Measurements from ENCODE around the gene CXorf58. TPM values are rescaled to one million over a fixed set of nuclear protein-coding genes. Genes with fewer than 3 reads are reported as not detected.
A peak's percentile ranks its signal among the peaks of the same experiment; 100 is the strongest.
"Not testable (repeated sequence)": the region's sequence is repeated elsewhere in the genome, so short reads cannot be mapped to it uniquely, and the experiment has no call there.

Gene CXorf58, protein sequence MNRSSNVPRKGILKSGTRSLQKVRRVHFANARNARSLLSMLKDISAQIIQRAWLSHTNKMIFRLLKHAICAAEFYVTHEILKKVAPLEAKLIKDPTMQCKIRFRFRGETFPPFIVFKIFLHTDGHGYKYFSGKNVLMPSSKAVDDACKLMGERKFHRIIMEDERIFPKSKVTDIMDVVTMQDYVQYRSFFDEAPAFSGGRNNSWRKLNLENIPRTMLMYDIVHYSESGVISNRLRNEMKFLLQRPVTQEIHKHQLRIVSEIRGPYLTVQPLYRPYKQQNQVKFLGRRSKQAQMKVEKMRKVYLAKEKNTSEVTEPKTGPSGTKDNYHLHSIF
- total RNA-seq (2014; rRNA removed; shearing (Covaris generic); ENCODE audit: low replicate concordance) = not detected in 2 replicates

DNA sequence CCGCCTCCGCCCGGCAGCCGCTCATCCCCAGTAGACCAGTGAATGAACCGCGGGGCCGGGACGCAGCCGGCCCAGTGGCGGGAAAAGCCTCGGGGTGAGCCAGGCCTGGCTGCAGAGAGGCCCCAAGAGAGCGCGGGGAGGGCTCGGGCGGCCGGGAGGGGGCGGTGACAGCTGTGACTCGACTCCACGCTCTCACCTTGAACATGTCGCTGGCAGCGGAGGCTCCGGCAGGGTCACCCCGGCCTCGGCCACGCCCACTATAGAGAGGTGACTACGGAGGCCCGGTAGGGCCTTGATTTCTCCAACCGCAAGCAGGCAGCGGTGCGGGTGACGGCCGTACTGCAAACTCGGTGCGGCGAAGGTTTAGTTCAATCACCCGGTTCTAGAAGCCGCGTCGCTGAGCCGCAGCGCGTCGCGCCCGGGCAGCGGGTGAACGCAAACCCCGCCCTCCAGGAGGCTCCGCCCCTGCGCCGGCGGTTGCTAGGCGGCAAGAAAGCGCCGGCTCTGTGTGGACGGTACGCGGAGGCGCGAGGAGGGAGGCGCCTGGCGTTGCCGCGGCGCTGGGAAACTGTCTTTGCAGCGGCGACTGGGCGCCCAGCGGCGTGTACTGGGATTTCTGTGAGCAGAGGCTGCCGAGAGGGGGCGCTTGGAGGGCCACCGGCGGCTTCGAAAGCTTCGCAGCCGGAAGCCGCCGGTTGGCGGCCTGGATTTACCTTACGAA, at the start of gene CXorf58, which contains the start of gene APOO:
TSS of gene CXorf58 (plus strand) at position 509 of the 721 bp plus-strand sequence. CDS start 2,297 bp downstream, outside the sequence.
TSS of gene APOO (minus strand) at position 441 of the 721 bp plus-strand sequence. CDS start at position 205, 236 bp downstream.
- Histone ChIP-seq H3K27me3 (ENCODE audit: low read length) (no peaks in the 10 kb centered on the region), H3K36me3 (ENCODE audit: insufficient read depth, low read length) (no peaks in the 10 kb centered on the region), H3K4me2 (ENCODE audit: low read depth, low read length, poor library complexity, severe bottlenecking) (peak within 1 kb of the TSS; percentile 73), H2AFZ (ENCODE audit: low read length) (peak within 1 kb of the TSS; percentile 65), H3K9me2 (replicated peaks; ENCODE audit: insufficient read depth, low read length) (no peaks in the 10 kb centered on the region), H4K20me1 (ENCODE audit: insufficient read depth, low read depth, low read length) (no peaks in the 10 kb centered on the region), H3K9ac (ENCODE audit: low read length) (peak within 1 kb of the TSS; percentile 86), H3K4me1 (ENCODE audit: low read length) (peaks cover 24% of the 10 kb centered on the region), H3K4me3 (ENCODE audit: low read length) (peak within 1 kb of the TSS; percentile 75), H3K79me2 (ENCODE audit: low read length) (peaks cover 17% of the 10 kb centered on the region), H3K9me3 (ENCODE audit: low read length) (no peaks in the 10 kb centered on the region), H3K27ac (ENCODE audit: low read length) (peak within 1 kb of the TSS; percentile 93)
- peak; percentile 96 for DNase-seq

DNA sequence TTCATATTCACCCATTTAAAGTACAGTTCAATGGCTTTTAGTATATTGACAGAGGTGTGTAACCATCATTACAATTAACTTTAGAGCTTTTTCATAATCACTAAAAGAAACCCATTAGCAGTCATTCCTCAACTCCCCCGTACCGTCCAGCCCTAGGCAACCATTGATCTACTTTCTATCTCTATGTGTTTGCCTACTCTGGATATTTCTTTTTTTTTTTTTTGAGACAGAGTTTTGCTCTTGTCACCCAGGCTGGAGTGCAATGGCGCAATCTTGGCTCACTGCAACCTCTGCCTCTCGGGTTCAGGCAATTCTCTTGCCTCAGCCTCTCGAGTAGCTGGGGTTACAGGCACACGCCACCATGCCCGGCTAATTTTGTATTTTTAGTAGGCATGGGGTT, 48.6 kb upstream of the CXorf58 start:
- not testable (repeated sequence) for H3K4me1 ChIP-seq (ENCODE audit: low read length); H3K9ac ChIP-seq (ENCODE audit: low read length); H2AFZ ChIP-seq (ENCODE audit: low read length); H3K27me3 ChIP-seq (ENCODE audit: low read length); H3K36me3 ChIP-seq (ENCODE audit: insufficient read depth, low read length); H3K4me2 ChIP-seq (ENCODE audit: low read depth, low read length, poor library complexity, severe bottlenecking); H3K4me3 ChIP-seq (ENCODE audit: low read length); H4K20me1 ChIP-seq (ENCODE audit: insufficient read depth, low read depth, low read length); H3K27ac ChIP-seq (ENCODE audit: low read length); DNase-seq; H3K9me3 ChIP-seq (ENCODE audit: low read length); H3K9me2 ChIP-seq (replicated peaks; ENCODE audit: insufficient read depth, low read length); H3K79me2 ChIP-seq (ENCODE audit: low read length)

DNA sequence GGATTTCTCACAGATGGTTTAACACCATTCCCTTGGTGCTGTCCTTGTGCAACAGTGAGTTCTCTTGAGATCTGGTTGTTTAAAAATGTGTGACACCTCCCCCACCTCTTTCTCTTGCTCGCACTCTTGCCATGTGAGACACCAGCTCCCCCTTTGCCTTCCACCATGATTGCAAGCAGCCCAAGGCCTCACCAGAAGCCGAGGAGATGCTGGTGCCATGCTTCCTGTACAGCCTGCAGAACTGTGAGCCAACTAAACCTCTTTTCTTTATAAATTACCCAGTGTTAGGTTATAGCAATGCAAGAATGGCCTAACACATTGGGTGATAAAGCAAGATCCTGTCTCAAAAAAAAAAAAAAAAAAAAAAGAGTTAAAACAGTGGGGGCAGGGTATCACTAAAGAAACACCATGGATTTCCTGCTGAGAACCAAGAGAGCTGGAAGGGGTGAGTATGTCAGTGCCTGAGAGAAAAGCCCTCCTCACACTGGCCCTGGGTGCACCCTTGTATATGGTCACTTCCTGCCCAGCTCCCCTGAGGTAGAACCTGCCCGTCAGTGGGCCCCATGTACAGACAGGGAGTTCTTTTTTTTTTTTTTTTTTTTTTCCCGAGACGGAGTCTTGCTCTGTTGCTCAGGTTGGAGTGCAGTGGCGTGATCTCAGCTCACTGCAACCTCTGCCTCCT, 46.5 kb upstream of the CXorf58 start:
- Histone ChIP-seq H3K79me2 (ENCODE audit: low read length) (no peaks in the 10 kb centered on the region), H4K20me1 (ENCODE audit: insufficient read depth, low read depth, low read length) (no peaks in the 10 kb centered on the region), H3K27me3 (ENCODE audit: low read length) (no peaks in the 10 kb centered on the region), H3K36me3 (ENCODE audit: insufficient read depth, low read length) (no peaks in the 10 kb centered on the region), H3K27ac (ENCODE audit: low read length) (no peak overlapping the region), H3K4me1 (ENCODE audit: low read length) (no peaks in the 10 kb centered on the region), H3K4me3 (ENCODE audit: low read length) (no peak overlapping the region), H3K4me2 (ENCODE audit: low read depth, low read length, poor library complexity, severe bottlenecking) (no peak overlapping the region), H2AFZ (ENCODE audit: low read length) (no peak overlapping the region), H3K9me3 (ENCODE audit: low read length) (no peaks in the 10 kb centered on the region), H3K9me2 (replicated peaks; ENCODE audit: insufficient read depth, low read length) (no peaks in the 10 kb centered on the region), H3K9ac (ENCODE audit: low read length) (no peak overlapping the region)
- no peak for DNase-seq

DNA sequence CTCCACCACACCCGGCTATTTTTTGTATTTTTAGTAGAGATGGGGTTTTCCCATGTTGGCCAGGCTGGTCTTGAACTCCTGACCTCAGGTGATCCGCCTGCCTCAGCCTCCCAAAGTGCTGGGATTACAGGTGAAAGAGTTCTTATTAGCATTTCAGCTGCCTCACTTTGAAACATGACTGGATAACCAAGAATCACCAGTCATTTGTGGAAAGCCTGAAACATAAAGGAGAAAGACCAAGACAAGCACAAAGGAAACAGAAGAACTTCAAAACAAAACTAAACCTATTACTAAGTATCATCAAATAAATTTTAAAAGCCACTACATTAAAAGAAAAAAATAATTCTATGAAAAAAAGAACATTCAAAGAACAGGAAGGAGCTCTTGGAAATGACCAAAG, 45.9 kb upstream of the CXorf58 start:
- not testable (repeated sequence) for H3K79me2 ChIP-seq (ENCODE audit: low read length)

GRCh38 chrX:23864742-23865326, 43.0 kb upstream of the CXorf58 start:
- Histone ChIP-seq H4K20me1 (ENCODE audit: insufficient read depth, low read depth, low read length) (no peaks in the 10 kb centered on the region), H3K4me2 (ENCODE audit: low read depth, low read length, poor library complexity, severe bottlenecking) (no peak overlapping the region), H3K9me3 (ENCODE audit: low read length) (no peaks in the 10 kb centered on the region), H3K36me3 (ENCODE audit: insufficient read depth, low read length) (no peaks in the 10 kb centered on the region), H3K4me1 (ENCODE audit: low read length) (no peaks in the 10 kb centered on the region), H3K9ac (ENCODE audit: low read length) (no peak overlapping the region), H3K9me2 (replicated peaks; ENCODE audit: insufficient read depth, low read length) (no peaks in the 10 kb centered on the region), H3K27ac (ENCODE audit: low read length) (no peak overlapping the region), H3K27me3 (ENCODE audit: low read length) (no peaks in the 10 kb centered on the region), H3K79me2 (ENCODE audit: low read length) (no peaks in the 10 kb centered on the region), H3K4me3 (ENCODE audit: low read length) (no peak overlapping the region), H2AFZ (ENCODE audit: low read length) (no peak overlapping the region)
- no peak for DNase-seq

More for the DNA sequence above, 45.9 kb upstream of the CXorf58 start:
- not testable (repeated sequence) for H3K9me3 ChIP-seq (ENCODE audit: low read length); H3K9ac ChIP-seq (ENCODE audit: low read length); H3K27ac ChIP-seq (ENCODE audit: low read length); DNase-seq; H3K4me1 ChIP-seq (ENCODE audit: low read length); H3K4me2 ChIP-seq (ENCODE audit: low read depth, low read length, poor library complexity, severe bottlenecking); H2AFZ ChIP-seq (ENCODE audit: low read length); H3K36me3 ChIP-seq (ENCODE audit: insufficient read depth, low read length); H3K4me3 ChIP-seq (ENCODE audit: low read length); H4K20me1 ChIP-seq (ENCODE audit: insufficient read depth, low read depth, low read length); H3K9me2 ChIP-seq (replicated peaks; ENCODE audit: insufficient read depth, low read length); H3K27me3 ChIP-seq (ENCODE audit: low read length)

DNA sequence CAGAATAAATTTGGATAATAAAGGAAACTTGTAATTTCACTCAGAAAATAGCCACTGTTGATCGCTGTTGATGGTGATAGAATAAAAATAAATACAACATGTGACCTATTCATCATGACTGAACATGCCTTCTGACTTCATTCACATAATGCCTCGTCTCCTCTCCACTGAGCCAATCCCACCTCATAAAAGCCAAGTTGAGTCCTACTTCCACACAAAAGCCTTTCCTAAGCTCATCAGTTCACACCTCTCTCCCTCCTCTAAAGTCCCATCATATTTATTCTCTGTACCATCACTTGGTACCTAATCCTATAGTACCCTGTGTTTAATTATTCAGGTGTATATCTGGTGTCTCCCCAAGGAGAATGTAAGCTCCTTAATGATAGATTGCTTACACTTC, 37.8 kb upstream of the CXorf58 start:
- H4K20me1 ChIP-seq (ENCODE audit: insufficient read depth, low read depth, low read length) = no peaks in the 10 kb centered on the region
- H3K9ac ChIP-seq (ENCODE audit: low read length) = no peak overlapping the region
- no peaks in the 10 kb centered on the region for H3K9me2 ChIP-seq (replicated peaks; ENCODE audit: insufficient read depth, low read length)
- H3K79me2 ChIP-seq (ENCODE audit: low read length) = no peaks in the 10 kb centered on the region
- no peaks in the 10 kb centered on the region for H3K27me3 ChIP-seq (ENCODE audit: low read length)
- no peaks in the 10 kb centered on the region for H3K36me3 ChIP-seq (ENCODE audit: insufficient read depth, low read length)
- H3K4me3 ChIP-seq (ENCODE audit: low read length) = no peak overlapping the region
- no peak overlapping the region for H3K27ac ChIP-seq (ENCODE audit: low read length)
- no peak overlapping the region for H3K4me2 ChIP-seq (ENCODE audit: low read depth, low read length, poor library complexity, severe bottlenecking)
- no peak for DNase-seq
- no peaks in the 10 kb centered on the region for H3K9me3 ChIP-seq (ENCODE audit: low read length)
- no peaks in the 10 kb centered on the region for H3K4me1 ChIP-seq (ENCODE audit: low read length)
- H2AFZ ChIP-seq (ENCODE audit: low read length) = no peak overlapping the region

- Histone ChIP-seq H3K4me3 (ENCODE audit: low read length) (no peak overlapping the region), H3K27me3 (ENCODE audit: low read length) (no peaks in the 10 kb centered on the region), H3K4me1 (ENCODE audit: low read length) (no peaks in the 10 kb centered on the region), H3K9me3 (ENCODE audit: low read length) (no peaks in the 10 kb centered on the region), H3K79me2 (ENCODE audit: low read length) (no peaks in the 10 kb centered on the region), H3K9me2 (replicated peaks; ENCODE audit: insufficient read depth, low read length) (no peaks in the 10 kb centered on the region), H3K36me3 (ENCODE audit: insufficient read depth, low read length) (no peaks in the 10 kb centered on the region), H3K4me2 (ENCODE audit: low read depth, low read length, poor library complexity, severe bottlenecking) (no peak overlapping the region), H3K27ac (ENCODE audit: low read length) (no peak overlapping the region), H3K9ac (ENCODE audit: low read length) (no peak overlapping the region), H4K20me1 (ENCODE audit: insufficient read depth, low read depth, low read length) (no peaks in the 10 kb centered on the region), H2AFZ (ENCODE audit: low read length) (no peak overlapping the region)
- no peak for DNase-seq
Observed at GRCh38 chrX:23871905-23872546, 35.8 kb upstream of the CXorf58 start.
